Choroid plexus epithelial cell (primary cell): Measurements from ENCODE around the gene PCP4.
A peak's percentile ranks its signal among the peaks of the same experiment; 100 is the strongest.

Source experiments
- DNase-seq: peaks from one replicate; pipeline ENCODE4 v3.0.0-alpha.2; 2010; ENCODE audit warnings: low read depth
- H3K4me3 ChIP-seq: 2 replicates; pipeline ENCODE4 v1.5.1; 2011; ENCODE audit warnings: low read depth, mild to moderate bottlenecking, control low read depth, low read length, moderate library complexity
- TF ChIP-seq, protein P1 (sequence below): conservative IDR thresholded peaks from 2 replicates; pipeline ENCODE4 v1.5.1; 2011; ENCODE audit warnings: low read depth, mild to moderate bottlenecking, control low read depth, inconsistent platforms, low read length, moderate library complexity

Gene PCP4

DNA sequence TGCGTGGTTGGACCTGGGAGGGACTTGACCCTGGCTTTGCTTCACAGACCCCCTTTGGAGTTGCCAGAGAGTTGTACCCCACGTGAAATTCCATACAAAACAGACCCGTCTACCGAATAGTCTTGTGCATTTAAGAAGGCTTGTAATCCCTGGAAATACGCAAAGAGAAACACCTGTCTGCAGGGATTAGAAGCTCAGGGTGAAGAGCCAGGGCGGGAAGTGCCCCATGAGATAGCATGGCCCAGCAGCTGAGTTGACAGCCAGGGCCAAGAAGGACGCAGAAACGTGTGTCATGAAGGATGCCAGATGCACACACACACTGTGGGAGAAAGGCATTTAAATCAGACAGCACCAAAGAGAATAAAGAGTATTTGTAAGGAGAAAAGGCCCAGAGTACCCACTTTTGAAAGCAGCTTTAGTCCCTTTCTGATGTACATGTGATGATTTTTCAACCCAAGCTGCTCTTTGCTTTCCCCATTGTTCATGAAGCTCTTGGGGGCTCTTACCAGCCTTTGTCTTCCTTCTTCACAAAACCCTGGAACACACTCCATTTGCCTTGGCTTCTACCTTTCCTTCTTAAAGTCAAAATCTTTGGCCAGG is 46.6 kb downstream of the PCP4 start:
- TF ChIP-seq, protein P1, sequence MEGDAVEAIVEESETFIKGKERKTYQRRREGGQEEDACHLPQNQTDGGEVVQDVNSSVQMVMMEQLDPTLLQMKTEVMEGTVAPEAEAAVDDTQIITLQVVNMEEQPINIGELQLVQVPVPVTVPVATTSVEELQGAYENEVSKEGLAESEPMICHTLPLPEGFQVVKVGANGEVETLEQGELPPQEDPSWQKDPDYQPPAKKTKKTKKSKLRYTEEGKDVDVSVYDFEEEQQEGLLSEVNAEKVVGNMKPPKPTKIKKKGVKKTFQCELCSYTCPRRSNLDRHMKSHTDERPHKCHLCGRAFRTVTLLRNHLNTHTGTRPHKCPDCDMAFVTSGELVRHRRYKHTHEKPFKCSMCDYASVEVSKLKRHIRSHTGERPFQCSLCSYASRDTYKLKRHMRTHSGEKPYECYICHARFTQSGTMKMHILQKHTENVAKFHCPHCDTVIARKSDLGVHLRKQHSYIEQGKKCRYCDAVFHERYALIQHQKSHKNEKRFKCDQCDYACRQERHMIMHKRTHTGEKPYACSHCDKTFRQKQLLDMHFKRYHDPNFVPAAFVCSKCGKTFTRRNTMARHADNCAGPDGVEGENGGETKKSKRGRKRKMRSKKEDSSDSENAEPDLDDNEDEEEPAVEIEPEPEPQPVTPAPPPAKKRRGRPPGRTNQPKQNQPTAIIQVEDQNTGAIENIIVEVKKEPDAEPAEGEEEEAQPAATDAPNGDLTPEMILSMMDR = no peak
- H3K4me3 ChIP-seq = no peak overlapping the region
- DNase-seq = no peak

DNA sequence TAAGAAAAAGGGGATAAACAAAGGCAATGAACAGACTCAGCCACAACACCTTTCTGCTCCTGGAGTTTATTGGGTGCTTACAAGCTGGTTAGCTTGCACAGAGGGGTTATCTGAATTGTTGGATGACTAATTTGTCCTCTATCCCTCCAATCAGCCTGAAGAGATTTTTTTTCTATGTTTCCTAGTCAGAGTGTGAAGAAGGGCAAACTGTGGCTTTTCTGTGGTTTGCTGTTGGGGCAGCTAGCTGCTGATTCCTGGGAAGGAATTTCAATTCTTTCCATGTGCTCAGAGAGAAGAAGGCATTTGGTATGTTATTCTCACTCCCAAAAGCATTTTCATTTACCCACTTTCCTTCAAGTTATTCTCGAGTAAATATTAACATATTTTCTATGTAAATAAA is 48.6 kb downstream of the PCP4 start:
- TF ChIP-seq, protein P1 = no peak
- DNase-seq = peak; percentile 0
- H3K4me3 ChIP-seq = no peak overlapping the region

DNA sequence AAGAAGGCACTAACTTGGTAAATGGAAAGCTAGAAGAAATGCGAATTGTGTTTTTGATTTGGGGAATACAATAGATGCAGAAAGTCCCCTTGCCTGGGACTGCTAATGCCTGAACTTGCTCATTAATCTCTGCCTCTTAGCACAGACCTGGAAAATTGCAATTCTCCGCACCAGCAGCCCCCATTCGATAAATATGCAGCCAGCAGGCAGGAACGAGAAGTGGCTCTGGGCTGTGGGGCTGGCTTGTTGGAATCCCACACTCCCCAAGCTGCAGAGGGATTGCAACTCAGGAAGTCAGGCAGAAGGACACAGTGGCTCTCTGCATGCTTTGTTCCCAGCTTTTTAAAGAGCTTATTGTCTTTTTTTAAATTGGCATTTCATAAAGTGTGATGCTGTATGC is 51.3 kb downstream of the PCP4 start:
- DNase-seq = no peak
- H3K4me3 ChIP-seq = no peak overlapping the region
- TF ChIP-seq, protein P1 = no peak

DNA sequence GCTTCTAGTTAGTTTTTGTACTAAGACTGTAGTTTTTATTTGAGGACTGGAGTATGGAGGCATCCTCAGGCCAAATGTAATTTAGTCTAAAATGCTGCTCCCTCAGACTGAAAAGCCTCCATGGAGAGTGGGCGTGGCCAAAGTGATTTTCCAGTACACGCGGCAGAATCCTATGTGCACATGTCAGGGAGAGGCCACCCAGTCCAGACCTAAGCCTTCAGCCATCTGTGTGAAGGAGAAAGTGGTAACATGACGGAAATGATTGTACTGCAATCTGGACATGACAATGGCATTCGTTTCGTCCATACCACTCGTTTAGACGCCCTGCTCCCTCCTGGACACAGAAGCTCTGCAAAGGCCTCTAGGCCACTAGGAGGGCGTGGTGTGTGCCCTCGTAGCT is 56.2 kb downstream of the PCP4 start:
- TF ChIP-seq, protein P1 = no peak
- no peak overlapping the region for H3K4me3 ChIP-seq
- no peak for DNase-seq

DNA sequence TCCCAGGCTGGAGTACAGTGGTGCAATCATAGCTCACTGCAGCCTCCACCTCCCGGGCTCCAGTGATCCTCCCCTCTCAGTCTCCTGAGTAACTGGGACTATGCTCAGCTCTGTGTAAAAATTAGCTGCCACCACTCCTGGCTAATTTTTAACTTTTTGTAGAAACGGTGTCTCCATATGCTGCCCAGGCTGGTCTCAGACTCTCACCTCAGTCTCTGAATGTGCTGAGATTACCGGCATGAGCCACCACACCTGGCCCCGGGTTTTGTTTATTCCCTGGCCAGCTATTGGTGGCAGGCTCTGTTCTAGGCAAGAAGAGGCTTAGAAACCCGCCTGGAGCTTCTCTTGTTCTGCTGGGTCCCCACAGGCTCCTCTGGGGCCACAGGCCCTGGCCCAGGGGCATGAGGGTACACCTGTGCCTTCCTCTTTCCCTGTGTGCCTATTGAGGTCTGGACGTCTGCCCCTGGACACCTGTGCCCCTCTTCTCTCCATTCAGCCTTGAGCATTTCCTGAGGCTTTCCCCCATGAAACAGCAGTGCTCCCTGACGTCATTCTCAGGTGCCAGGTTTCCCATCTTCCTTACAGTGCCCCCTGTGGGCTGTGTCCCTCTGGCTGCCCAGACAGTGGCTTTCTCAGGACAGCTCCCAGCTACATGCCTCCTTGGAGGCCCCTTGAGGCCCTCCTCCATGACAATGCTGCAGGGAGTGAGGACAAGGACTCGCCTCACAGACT is 57.5 kb downstream of the PCP4 start:
- DNase-seq = no peak
- TF ChIP-seq, protein P1 = no peak
- H3K4me3 ChIP-seq = no peak overlapping the region

DNA sequence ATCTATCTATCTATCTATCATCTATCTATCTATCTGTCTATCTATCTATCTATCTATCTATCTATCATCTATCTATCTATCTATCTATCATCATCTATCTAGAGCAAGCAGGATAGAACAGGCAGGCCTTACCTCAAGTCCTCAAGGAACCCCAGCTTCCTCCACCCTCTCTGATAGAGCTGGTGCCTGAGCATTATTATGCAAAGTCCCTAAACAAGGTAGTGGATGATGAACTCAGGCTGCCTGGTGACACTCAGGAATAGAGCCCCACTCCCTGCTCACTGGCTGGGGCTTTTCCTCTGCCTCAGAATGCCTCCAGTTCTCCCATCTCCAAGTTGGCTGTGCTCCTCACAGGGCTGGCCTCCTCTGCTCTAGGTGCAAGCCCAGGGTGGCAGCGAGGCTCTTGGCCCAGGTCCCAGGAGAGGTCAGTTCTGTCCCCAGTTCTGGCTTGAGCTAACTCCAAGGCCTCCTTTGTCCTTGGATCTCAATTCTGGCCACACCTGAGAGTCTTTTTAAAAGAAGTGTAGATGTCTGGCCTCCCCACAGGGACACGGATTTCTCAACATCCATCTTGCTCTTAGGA is 60.2 kb downstream of the PCP4 start:
- no peak overlapping the region for H3K4me3 ChIP-seq
- DNase-seq = no peak
- TF ChIP-seq, protein P1 = no peak
